Right forelimb (tissue), 1 donor: ENCODE results near the gene CCNI2.
A peak's percentile ranks its signal among the peaks of the same experiment; 100 is the strongest.

Experiments
- DNase-seq: peaks from one replicate; pipeline ENCODE4 v3.0.0-alpha.2; 2018

The CCNI2 gene

GRCh38 chr5:132766020-132766805 is 19.0 kb downstream of the CCNI2 start:
- no peak for DNase-seq

DNA sequence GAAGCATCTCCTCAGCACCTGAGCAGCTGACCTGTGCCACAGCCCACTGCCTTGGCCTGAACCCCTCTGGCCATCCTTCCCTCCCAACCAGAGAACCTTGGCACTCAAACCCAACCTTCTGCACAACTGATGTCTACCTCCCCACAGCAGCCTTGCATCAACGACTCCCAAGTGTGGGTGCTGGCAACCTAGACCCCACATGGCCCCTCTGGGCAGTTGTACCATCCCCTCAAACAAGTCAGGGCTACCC is 19.5 kb downstream of the CCNI2 start:
- no peak for DNase-seq

GRCh38 chr5:132767150-132767549 is 19.9 kb downstream of the CCNI2 start:
- DNase-seq = no peak

DNA sequence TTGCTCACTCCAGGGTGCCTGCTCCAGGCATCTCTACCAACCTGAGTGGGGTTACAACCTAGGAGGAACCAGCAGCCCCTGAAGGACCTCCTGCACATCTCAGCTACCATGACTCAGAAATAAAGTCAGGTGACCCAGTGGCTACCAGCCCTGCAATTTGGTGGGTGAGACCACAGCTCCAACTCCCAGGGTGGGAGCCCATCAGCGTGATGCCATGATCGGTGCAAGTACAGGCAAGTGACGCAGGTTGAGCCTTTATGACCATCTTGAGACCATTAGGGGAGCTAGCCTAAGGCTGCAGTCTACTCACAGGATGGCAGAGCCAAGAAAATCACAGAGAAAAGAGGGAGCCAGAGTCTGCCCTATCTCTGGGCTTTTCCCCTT is 21.3 kb downstream of the CCNI2 start:
- no peak for DNase-seq

DNA sequence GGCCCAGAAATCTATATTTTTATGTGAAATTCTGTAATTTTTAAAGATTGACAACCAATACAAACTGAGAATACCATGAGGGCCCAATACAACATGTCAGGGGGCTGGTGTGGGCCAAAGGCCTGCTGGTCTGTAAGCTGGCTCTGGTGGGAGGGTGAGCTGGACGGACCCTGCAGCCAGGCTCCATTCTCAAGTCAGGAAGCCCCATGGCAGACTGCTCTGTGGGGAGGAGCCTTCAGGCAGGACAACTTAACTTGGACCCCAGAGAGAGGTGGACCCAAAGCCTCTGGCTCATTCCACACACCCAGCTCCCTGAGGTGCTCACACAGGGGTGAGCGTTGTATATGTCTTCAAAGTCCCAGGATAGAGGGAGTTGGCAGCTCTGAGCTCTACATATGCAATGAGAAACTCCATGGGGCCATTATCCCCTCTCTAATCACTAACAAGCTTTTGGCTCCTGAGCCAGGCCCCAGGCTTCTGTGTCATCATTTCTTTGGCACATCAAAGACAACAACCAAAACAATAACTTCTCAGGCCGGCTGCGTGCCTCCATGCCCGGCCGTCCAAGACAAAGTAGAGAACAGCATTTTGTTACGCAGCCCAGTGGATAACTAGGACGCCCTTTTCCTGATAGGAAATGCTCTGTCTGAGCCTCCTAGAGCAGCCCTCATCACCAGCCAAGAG is 23.4 kb downstream of the CCNI2 start:
- DNase-seq = no peak

DNA sequence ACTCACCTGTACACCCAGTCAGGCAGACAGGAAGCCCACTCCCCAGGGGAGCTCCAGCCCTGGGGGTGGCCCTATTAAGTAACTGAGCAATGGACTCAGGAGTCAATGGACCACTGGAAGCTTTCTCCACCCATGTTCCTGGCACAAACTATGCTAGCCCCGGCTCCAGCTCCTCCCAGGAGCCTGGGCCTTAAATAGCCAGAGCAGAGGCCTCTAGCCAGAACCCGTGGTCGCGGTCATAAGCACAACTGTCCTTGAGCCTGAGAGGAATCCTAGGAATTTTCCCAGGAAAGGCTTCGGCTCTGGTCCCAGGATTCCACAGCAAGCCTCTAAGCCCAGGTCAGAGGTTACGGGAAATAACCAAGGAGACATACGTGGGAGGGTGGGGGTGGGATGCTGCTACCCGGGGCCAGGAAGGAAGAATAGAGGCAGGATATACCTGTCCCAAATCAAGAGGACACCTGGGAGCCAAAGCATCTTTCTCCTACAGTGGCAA is 24.3 kb downstream of the CCNI2 start:
- no peak for DNase-seq

DNA sequence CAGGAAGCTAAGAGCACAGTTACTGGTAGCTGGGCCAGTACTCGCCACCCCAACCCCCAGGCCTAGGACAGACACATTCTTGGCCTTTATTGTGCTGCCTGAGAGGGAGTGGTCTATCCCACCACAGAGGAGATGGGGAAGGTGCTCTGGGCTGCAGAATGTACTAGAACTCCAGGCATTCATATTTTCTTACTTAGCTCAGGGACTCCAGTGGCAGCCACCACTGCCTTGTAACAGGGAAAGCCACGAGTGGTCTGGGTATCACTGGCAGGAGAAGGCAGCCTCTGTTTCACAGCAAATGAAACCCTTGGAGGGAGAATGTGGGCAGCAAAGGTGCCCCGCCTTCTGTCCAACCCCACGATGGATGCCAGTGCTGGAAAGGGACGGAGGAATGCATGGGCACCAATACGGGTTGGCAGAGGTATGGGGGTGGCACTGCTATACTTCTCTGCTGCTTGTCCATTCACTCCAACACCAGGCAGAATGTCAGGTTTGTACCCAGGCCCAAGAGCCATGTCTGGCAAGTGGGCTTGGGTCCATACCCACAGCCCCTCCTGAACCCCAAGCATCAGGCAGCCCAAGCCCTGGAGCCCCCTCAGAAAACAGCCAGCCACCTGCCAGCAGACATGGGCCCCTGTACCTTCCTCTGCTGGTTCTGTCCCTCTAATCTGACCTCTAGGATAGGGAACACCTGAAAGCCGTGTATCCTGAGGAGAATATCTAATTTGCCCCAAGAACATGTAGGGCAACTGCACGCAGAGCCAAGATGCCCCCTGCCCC is 25.3 kb downstream of the CCNI2 start:
- DNase-seq = peak; percentile 37

DNA sequence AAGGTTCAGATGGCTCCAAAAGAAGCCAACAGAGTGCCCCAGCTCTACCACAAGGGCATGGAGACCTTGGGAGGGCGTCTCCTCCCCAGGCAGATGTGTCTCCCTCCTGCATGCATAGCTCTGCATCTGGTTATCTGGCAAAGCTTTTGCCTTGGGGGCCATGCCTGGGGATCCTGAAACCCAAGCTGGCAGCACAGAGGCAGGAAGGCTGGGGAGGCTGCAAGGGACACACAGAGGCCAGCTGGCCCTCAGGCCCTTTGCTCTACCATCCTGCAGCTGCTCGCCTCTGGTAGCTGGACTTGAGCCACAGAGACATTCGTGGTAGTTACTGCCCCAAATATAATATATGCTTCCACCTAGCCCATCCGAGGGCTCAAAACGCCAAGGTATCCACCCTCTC is 25.9 kb downstream of the CCNI2 start:
- no peak for DNase-seq

- DNase-seq = no peak
Measured at GRCh38 chr5:132773601-132774355, 26.6 kb downstream of the CCNI2 start.

DNA sequence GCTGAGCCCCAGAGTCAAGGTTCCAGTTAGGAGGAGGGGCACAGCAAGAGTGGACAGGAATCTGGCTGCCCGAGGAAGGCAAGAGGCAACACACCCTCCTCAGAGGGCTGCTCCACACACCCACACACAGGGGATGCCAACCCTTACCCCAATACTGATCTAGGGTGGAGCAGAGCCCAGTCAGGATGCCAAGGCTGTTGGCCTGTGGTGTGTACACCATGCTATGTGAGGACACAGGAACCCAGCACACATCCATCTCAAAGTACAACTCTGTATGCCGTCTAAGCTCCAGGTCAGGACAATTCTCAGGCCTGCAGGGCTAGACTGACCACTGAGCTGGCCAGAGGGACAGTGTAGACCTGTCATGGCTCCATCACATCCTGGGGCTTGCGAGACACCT is 27.2 kb downstream of the CCNI2 start:
- DNase-seq = no peak

- DNase-seq = no peak
Measured at GRCh38 chr5:132774896-132775295, 27.7 kb downstream of the CCNI2 start.

GRCh38 chr5:132775476-132775961 is 28.3 kb downstream of the CCNI2 start:
- no peak for DNase-seq

DNA sequence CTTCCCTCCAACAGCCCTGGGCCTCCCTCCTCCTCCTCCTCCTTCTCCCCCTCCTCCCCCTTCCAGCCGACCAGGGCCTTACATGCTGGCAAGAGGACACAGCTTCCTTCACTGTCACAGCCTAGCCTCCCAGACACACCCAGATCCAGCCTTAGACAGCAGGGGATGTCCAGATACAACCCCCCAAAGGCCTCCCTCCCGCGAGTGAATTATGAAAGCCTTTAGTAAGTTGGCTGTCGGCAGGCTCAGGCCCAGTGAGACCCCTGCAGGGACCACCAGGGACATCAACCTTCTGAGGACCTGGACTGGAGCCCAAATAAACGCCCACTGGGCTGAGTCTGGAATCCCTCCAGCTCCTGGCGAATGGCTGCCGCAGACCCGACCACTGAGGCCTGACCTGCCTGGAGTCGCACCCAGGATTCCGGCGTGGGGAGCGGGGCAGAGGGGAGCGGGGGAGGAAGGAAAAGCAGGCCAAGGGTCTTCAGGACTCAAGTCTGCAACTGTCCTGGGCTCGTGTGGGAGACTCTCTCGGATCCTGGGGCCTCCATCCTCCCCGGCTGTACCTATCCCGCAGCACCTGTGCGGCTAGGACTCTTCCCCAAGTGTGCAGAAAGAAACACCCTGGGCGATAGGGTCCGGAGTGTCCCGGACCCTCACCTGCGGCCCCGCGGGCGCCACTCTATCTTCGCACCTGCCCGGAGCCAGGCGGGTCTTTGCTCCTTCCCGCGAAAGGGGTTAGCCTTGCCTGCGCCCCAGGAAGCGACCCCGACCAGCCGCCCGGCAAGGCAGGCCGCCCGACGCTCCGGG is 29.1 kb downstream of the CCNI2 start:
- peak; percentile 74 for DNase-seq

GRCh38 chr5:132776938-132777208 is 29.6 kb downstream of the CCNI2 start:
- DNase-seq = no peak

GRCh38 chr5:132777209-132778069 is 30.2 kb downstream of the CCNI2 start, which contains the start of gene SEPTIN8:
Gene SEPTIN8 (minus strand): TSS chr5:132777239. CDS start chr5:132777137, 102 bp downstream.
- peak; percentile 81 for DNase-seq

DNA sequence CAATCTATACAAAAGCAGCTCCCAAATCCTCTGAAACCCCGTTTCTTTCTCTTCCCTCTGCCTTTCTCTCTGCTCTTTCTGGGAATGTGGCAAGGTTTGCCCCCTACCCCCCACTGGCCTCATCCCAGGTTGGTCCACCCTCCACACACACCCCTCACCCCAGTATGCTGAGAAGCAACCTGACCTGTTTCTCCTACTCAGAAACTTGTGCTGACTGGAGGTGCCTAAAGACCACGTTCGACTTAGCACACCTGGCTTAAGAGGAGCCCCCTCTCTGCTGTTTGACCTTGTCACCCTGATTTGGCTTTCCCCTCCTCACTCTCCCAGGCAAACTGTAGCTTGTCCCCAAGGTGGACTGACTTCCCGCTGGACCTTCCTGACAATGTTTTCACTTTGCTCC is 30.9 kb downstream of the CCNI2 start:
- DNase-seq = no peak

DNA sequence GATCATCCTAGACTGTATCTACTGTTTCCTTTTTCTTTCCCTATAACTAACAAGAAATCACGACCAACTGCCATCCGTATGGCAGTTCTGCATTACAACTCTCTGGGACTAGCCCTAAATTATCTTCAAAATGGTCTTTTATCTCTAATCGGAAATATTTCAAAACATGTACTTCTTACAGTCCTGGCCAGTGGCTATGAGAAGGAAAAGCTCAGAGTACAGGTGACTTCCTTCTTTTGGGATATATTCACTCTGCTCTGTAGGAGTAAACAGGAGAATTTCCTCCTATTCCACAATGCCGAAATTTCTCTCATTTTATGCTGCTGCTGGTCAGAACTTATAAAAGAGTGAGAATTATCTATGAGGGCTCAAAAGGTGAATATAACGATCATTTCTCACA is 31.6 kb downstream of the CCNI2 start:
- DNase-seq = no peak

GRCh38 chr5:132779961-132780360 is 32.7 kb downstream of the CCNI2 start:
- DNase-seq = no peak

DNA sequence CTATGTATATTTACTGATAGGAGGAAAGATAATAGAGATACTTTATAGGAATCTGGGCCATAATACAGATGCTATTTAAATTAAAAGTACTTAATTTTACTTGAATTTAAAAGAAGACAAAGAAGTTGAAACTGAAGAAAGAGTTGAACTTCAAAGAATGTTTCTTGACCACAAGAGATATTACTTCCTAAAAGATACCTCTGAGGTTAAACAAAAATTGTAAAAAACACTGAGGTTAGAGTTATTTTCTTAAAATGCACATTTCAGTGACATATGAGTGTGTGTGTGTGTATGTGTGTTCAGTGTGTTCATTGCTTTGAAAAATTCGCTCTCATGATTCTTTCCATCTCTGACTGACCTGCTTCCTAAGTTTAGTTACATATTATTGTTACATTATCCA is 33.4 kb downstream of the CCNI2 start:
- DNase-seq = no peak

- DNase-seq = no peak
Measured at GRCh38 chr5:132781029-132781428, 33.8 kb downstream of the CCNI2 start.

- no peak for DNase-seq
Measured at GRCh38 chr5:132782101-132782500, 34.9 kb downstream of the CCNI2 start.
